GM23338 (cell line): ENCODE results near the gene CTTNBP2. TPM values are rescaled to one million over a fixed set of nuclear protein-coding genes. Genes with fewer than 3 reads are reported as not detected.

Experiments used
- ATAC-seq: fragments of 200-7000 bp; cut with Tn5 transposase; 3 replicates; pipeline ENCODE4 v1.9.1; 2020
- DNase-seq: peaks from one replicate; pipeline ENCODE4 v3.0.0-alpha.2; 2015; ENCODE audit warnings: low spot score
- H2AFZ ChIP-seq: fragments of 200-600 bp; sonication (generic); 2 replicates; pipeline ENCODE4 v1.8.0; 2016; ENCODE audit warnings: antibody characterized with exemption, mild to moderate bottlenecking, moderate library complexity
- H3F3A ChIP-seq: fragments of 200-600 bp; sonication (generic); replicated peaks from 2 replicates; pipeline ENCODE4 v1.8.0; 2017; ENCODE audit warnings: antibody characterized with exemption, mixed run types, low read depth
- H3K27ac ChIP-seq: fragments of 200-600 bp; sonication (generic); 2 replicates; pipeline ENCODE4 v1.6.1; 2016; ENCODE audit warnings: low read depth
- H3K27me3 ChIP-seq: fragments of 200-600 bp; sonication (generic); 2 replicates; pipeline ENCODE4 v1.8.0; 2016; ENCODE audit warnings: mild to moderate bottlenecking, mixed run types, moderate library complexity; ENCODE audit not compliant: insufficient read depth
- H3K36me3 ChIP-seq: fragments of 200-600 bp; sonication (generic); 2 replicates; pipeline ENCODE4 v1.8.0; 2016; ENCODE audit warnings: mild to moderate bottlenecking; ENCODE audit not compliant: insufficient read depth
- H3K4me1 ChIP-seq: fragments of 200-600 bp; sonication (generic); 2 replicates; pipeline ENCODE4 v1.8.0; 2016; ENCODE audit warnings: mild to moderate bottlenecking, moderate library complexity; ENCODE audit not compliant: insufficient read depth
- H3K4me2 ChIP-seq: fragments of 200-600 bp; sonication (generic); 2 replicates; pipeline ENCODE4 v1.7.1; 2017; ENCODE audit warnings: mixed run types
- H3K4me3 ChIP-seq: fragments of 200-600 bp; sonication (generic); 2 replicates; pipeline ENCODE4 v1.6.1; 2016; ENCODE audit warnings: mixed run types
- H3K79me2 ChIP-seq: fragments of 200-600 bp; sonication (generic); replicated peaks from 2 replicates; pipeline ENCODE4 v1.8.0; 2017; ENCODE audit warnings: mild to moderate bottlenecking; ENCODE audit not compliant: insufficient read depth
- H3K9me2 ChIP-seq: fragments of 200-600 bp; sonication (generic); 2 replicates; pipeline ENCODE4 v1.8.0; 2017; ENCODE audit not compliant: insufficient read depth
- H4K20me1 ChIP-seq: fragments of 200-600 bp; sonication (generic); replicated peaks from 2 replicates; pipeline ENCODE4 v1.8.0; 2017; ENCODE audit warnings: mild to moderate bottlenecking; ENCODE audit not compliant: insufficient read depth
- H3K27ac Mint-ChIP-seq: 2 replicates; pipeline ENCODE4 v1.8.0; 2020; ENCODE audit warnings: inconsistent platforms, mild to moderate bottlenecking, moderate library complexity, mixed read lengths
- H3K27me3 Mint-ChIP-seq: 3 replicates; pipeline ENCODE4 v1.8.0; 2022; ENCODE audit warnings: low read depth, mild to moderate bottlenecking, moderate library complexity, mixed read lengths, inconsistent platforms; ENCODE audit not compliant: insufficient read depth, poor library complexity
- H3K36me3 Mint-ChIP-seq: 3 replicates; pipeline ENCODE4 v1.8.0; 2021; ENCODE audit warnings: low read depth, mild to moderate bottlenecking, inconsistent platforms, moderate library complexity, mixed read lengths
- H3K4me1 Mint-ChIP-seq: 3 replicates; pipeline ENCODE4 v1.8.0; 2020; ENCODE audit warnings: mild to moderate bottlenecking, inconsistent platforms, mixed read lengths
- H3K4me3 Mint-ChIP-seq: 3 replicates; pipeline ENCODE4 v1.8.0; 2021; ENCODE audit warnings: moderate library complexity, mild to moderate bottlenecking, inconsistent platforms, mixed read lengths
- H3K9me3 Mint-ChIP-seq: 3 replicates; pipeline ENCODE4 v1.8.0; 2020; ENCODE audit warnings: moderate library complexity, mild to moderate bottlenecking, inconsistent platforms, mixed read lengths
- EZH2phosphoT487 ChIP-seq: fragments of 200-600 bp; sonication (generic); IDR thresholded peaks from one replicate; pipeline ENCODE4 v1.8.1; 2018; ENCODE audit warnings: antibody characterized with exemption; ENCODE audit not compliant: unreplicated experiment
- JUNB ChIP-seq: IDR thresholded peaks from one replicate; pipeline ENCODE4 v1.6.1; 2016; ENCODE audit warnings: antibody characterized with exemption; ENCODE audit not compliant: unreplicated experiment
- POLR2AphosphoS5 ChIP-seq: IDR thresholded peaks from 2 replicates; pipeline ENCODE4 v1.6.1; 2016; ENCODE audit warnings: antibody characterized with exemption, low read depth
- STAT1 ChIP-seq: IDR thresholded peaks from one replicate; pipeline ENCODE4 v1.6.1; 2016; ENCODE audit warnings: antibody characterized with exemption; ENCODE audit not compliant: unreplicated experiment
- ZNF114 ChIP-seq: fragments of 250-450 bp; sonication (Bioruptor Pico); IDR thresholded peaks from 2 replicates; pipeline ENCODE4 v1.5.0; 2020; ENCODE audit warnings: mild to moderate bottlenecking, moderate library complexity
- ZNF331 ChIP-seq: fragments of 250-450 bp; sonication (Bioruptor Pico); IDR thresholded peaks from 2 replicates; pipeline ENCODE4 v1.5.0; 2020; ENCODE audit warnings: low read depth, mild to moderate bottlenecking, moderate library complexity
- polyA plus RNA-seq: library from polyadenylated mRNA; unstranded; fragments of >200 nt; fragmentation: Nextera tagmentation; extraction: Ambion mirVana; gene quantifications from 2 replicates; pipeline ENCODE4 v1.2.1, GENCODE V29; 2016
- total RNA-seq: library from RNA; depleted of rRNA; stranded (reverse); fragments of >200 nt; shearing (Covaris generic); gene quantifications from 2 replicates; pipeline ENCODE4 v1.2.3, GENCODE V29; 2014
- TF ChIP-seq, protein P1 (sequence below): IDR thresholded peaks from 2 replicates; pipeline ENCODE4 v1.6.1; 2016; ENCODE audit warnings: antibody characterized with exemption
- TF ChIP-seq, protein P2 (sequence below), 2 experiments: fragments of 200-600 bp in 1 of 2; sonication (generic) in 1 of 2; conservative IDR thresholded peaks; 2 replicates each; pipeline versions ENCODE4 v1.5.1 to v1.6.1; 2016 to 2017; ENCODE audit warnings: antibody characterized with exemption in 2 of 2, low read depth in 2 of 2, mild to moderate bottlenecking in 2 of 2, moderate library complexity in 1 of 2
- TF ChIP-seq, protein P3 (sequence below): fragments of 250-450 bp; sonication (Bioruptor Pico); IDR thresholded peaks from 2 replicates; pipeline ENCODE4 v1.5.0; 2020; ENCODE audit warnings: mild to moderate bottlenecking, moderate library complexity

CTTNBP2 gene
- total and polyA plus RNA-seq, 2 experiments from 2014 or later: 26.8 to 30.7 TPM

DNA sequence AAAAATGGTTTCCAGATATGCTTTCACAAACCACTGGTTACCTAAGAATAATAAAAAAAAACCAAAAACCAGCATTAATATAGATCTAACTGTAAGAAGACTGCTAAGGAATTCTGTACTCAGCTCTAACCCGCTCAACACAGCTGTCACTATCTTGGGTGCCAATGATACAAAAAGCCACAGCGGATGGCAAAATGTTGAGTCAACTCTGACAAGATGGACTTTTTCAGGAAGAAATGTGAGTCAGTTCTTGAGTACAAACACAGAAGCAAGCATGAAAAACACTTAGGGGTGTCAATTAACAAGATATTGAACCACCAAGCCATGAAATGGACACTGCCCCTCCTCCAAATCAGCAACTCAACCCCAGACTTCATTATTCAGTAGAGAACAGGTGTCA lies 55.0 kb downstream of the CTTNBP2 start:
- ATAC-seq (no peak), DNase-seq (no peak)
- no peak overlapping the region for H3K4me3 ChIP-seq
- H3K9me2 ChIP-seq: no peaks in the 10 kb centered on the region
- Mint-ChIP-seq H3K27me3 (peaks cover 3% of the 10 kb centered on the region), H3K4me3 (no peak overlapping the region), H3K9me3 (no peaks in the 10 kb centered on the region), H3K4me1 (peaks cover 45% of the 10 kb centered on the region), H3K27ac (peak overlapping the region; percentile 82; the same call in 1 of the 2 replicates), H3K36me3 (no peaks in the 10 kb centered on the region)
- H3K79me2 ChIP-seq: peaks cover 14% of the 10 kb centered on the region; the same call in 1 of the 2 replicates
- TF ChIP-seq POLR2AphosphoS5 (no peak), STAT1 (no peak), JUNB (no peak), EZH2phosphoT487 (no peak), ZNF331 (CRISPR knock-in tag) (no peak), ZNF114 (CRISPR knock-in tag) (no peak)
- TF ChIP-seq, protein P1, sequence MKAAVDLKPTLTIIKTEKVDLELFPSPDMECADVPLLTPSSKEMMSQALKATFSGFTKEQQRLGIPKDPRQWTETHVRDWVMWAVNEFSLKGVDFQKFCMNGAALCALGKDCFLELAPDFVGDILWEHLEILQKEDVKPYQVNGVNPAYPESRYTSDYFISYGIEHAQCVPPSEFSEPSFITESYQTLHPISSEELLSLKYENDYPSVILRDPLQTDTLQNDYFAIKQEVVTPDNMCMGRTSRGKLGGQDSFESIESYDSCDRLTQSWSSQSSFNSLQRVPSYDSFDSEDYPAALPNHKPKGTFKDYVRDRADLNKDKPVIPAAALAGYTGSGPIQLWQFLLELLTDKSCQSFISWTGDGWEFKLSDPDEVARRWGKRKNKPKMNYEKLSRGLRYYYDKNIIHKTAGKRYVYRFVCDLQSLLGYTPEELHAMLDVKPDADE: no peak
- TF ChIP-seq, protein P2, sequence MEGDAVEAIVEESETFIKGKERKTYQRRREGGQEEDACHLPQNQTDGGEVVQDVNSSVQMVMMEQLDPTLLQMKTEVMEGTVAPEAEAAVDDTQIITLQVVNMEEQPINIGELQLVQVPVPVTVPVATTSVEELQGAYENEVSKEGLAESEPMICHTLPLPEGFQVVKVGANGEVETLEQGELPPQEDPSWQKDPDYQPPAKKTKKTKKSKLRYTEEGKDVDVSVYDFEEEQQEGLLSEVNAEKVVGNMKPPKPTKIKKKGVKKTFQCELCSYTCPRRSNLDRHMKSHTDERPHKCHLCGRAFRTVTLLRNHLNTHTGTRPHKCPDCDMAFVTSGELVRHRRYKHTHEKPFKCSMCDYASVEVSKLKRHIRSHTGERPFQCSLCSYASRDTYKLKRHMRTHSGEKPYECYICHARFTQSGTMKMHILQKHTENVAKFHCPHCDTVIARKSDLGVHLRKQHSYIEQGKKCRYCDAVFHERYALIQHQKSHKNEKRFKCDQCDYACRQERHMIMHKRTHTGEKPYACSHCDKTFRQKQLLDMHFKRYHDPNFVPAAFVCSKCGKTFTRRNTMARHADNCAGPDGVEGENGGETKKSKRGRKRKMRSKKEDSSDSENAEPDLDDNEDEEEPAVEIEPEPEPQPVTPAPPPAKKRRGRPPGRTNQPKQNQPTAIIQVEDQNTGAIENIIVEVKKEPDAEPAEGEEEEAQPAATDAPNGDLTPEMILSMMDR (conservative IDR thresholded peaks at IDR 0.05; ENCODE audit: low read depth in 2 of 2): no peak
- TF ChIP-seq, protein P3, sequence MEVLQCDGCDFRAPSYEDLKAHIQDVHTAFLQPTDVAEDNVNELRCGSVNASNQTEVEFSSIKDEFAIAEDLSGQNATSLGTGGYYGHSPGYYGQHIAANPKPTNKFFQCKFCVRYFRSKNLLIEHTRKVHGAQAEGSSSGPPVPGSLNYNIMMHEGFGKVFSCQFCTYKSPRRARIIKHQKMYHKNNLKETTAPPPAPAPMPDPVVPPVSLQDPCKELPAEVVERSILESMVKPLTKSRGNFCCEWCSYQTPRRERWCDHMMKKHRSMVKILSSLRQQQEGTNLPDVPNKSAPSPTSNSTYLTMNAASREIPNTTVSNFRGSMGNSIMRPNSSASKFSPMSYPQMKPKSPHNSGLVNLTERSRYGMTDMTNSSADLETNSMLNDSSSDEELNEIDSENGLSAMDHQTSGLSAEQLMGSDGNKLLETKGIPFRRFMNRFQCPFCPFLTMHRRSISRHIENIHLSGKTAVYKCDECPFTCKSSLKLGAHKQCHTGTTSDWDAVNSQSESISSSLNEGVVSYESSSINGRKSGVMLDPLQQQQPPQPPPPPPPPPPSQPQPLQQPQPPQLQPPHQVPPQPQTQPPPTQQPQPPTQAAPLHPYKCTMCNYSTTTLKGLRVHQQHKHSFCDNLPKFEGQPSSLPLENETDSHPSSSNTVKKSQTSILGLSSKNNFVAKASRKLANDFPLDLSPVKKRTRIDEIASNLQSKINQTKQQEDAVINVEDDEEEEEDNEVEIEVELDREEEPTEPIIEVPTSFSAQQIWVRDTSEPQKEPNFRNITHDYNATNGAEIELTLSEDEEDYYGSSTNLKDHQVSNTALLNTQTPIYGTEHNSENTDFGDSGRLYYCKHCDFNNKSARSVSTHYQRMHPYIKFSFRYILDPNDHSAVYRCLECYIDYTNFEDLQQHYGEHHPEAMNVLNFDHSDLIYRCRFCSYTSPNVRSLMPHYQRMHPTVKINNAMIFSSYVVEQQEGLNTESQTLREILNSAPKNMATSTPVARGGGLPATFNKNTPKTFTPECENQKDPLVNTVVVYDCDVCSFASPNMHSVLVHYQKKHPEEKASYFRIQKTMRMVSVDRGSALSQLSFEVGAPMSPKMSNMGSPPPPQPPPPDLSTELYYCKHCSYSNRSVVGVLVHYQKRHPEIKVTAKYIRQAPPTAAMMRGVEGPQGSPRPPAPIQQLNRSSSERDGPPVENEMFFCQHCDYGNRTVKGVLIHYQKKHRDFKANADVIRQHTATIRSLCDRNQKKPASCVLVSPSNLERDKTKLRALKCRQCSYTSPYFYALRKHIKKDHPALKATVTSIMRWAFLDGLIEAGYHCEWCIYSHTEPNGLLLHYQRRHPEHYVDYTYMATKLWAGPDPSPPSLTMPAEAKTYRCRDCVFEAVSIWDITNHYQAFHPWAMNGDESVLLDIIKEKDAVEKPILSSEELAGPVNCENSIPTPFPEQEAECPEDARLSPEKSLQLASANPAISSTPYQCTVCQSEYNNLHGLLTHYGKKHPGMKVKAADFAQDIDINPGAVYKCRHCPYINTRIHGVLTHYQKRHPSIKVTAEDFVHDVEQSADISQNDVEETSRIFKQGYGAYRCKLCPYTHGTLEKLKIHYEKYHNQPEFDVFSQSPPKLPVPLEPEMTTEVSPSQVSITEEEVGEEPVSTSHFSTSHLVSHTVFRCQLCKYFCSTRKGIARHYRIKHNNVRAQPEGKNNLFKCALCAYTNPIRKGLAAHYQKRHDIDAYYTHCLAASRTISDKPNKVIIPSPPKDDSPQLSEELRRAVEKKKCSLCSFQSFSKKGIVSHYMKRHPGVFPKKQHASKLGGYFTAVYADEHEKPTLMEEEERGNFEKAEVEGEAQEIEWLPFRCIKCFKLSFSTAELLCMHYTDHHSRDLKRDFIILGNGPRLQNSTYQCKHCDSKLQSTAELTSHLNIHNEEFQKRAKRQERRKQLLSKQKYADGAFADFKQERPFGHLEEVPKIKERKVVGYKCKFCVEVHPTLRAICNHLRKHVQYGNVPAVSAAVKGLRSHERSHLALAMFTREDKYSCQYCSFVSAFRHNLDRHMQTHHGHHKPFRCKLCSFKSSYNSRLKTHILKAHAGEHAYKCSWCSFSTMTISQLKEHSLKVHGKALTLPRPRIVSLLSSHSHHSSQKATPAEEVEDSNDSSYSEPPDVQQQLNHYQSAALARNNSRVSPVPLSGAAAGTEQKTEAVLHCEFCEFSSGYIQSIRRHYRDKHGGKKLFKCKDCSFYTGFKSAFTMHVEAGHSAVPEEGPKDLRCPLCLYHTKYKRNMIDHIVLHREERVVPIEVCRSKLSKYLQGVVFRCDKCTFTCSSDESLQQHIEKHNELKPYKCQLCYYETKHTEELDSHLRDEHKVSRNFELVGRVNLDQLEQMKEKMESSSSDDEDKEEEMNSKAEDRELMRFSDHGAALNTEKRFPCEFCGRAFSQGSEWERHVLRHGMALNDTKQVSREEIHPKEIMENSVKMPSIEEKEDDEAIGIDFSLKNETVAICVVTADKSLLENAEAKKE (CRISPR knock-in tag): no peak
- no peaks in the 10 kb centered on the region for H3K27me3 ChIP-seq
- no peaks in the 10 kb centered on the region for H4K20me1 ChIP-seq
- peaks cover 33% of the 10 kb centered on the region for H3K4me1 ChIP-seq
- no peaks in the 10 kb centered on the region for H3F3A ChIP-seq
- H3K36me3 ChIP-seq: no peaks in the 10 kb centered on the region
- no peak overlapping the region for H2AFZ ChIP-seq
- no peak overlapping the region; the same call in 1 of the 2 replicates for H3K27ac ChIP-seq
- H3K4me2 ChIP-seq: no peak overlapping the region
